Epithelial cell of esophagus (primary cell): ENCODE data around the gene FOXK2.

Experiments
- DNase-seq: peaks from one replicate; pipeline ENCODE4 v3.0.0; 2010; ENCODE audit warnings: low read depth
- H3K4me3 ChIP-seq: 2 replicates; pipeline ENCODE4 v1.5.1; 2011; ENCODE audit warnings: mild to moderate bottlenecking, low read length, control low read depth
- CTCF ChIP-seq: IDR thresholded peaks from 2 replicates; pipeline ENCODE4 v1.5.1; 2011; ENCODE audit warnings: low read depth, mild to moderate bottlenecking, low read length, control low read depth, inconsistent platforms; ENCODE audit not compliant: insufficient read depth; ENCODE audit errors: missing control alignments

Gene FOXK2

GRCh38 chr17:82623707-82624106 is 104.2 kb downstream of the FOXK2 start:
- DNase-seq, result no peak
- TF ChIP-seq CTCF, result no peak
- H3K4me3 ChIP-seq, result no peak overlapping the region

DNA sequence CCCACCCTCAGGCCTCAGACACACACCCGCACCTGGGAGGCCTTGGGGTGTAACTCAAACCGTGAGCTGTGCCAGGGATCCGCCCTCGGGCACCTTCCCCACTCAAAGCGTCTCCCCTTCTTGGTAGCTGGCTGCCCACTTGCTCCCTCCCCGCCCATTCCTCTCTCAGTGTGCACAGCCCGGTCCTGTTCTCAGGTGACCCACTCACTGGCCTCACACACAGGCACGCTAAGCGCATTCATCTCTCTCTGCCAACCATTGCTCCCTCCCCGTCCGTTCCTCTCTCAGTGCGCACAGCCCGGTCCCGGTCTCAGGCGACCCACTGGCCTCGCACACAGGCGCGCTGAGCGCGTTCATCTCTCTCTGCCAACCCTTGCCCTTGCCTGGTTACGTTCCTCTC is 107.9 kb downstream of the FOXK2 start:
- DNase-seq, result no peak
- no peak for TF ChIP-seq CTCF
- no peak overlapping the region for H3K4me3 ChIP-seq

DNA sequence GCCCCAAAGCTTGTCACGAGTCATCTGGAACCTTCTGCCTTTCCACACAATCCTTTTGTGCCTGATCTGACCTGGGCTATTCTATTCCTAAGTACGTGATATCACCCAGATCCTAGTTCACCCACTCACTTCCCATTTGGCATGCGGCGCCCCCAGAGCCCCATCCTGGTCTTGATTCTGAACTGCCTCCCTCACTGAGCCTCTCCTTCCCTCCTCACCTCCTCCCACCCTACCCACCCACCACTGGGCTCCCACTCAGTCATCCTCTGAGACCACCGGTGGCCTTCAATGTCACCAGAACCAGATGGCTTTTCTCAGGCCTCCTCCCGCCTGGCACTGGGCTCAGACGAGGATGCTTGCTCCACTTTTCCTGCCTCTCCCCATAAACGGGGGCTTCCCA is 110.2 kb downstream of the FOXK2 start:
- DNase-seq, result no peak
- H3K4me3 ChIP-seq, result no peak overlapping the region
- no peak for TF ChIP-seq CTCF

DNA sequence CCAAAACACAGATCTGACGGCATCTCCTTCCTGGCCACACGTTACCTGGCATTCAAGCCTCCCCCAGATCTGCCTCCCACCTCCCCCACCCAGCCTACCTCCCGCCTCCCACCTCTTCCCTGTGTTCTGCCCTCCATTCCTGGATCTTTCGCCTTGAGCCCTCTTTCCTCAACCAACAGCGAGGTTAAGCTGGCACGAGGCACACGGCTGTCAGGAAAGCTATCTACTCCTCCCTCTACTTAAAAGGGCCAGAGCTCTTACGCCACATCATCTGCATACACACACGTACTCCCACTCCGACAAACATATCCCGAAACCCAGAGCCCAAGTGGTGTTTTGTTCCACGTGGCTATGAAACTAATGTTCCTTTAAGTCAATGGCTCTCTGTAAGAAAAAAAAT is 110.7 kb downstream of the FOXK2 start:
- no peak for DNase-seq
- TF ChIP-seq CTCF, result no peak
- no peak overlapping the region for H3K4me3 ChIP-seq

DNA sequence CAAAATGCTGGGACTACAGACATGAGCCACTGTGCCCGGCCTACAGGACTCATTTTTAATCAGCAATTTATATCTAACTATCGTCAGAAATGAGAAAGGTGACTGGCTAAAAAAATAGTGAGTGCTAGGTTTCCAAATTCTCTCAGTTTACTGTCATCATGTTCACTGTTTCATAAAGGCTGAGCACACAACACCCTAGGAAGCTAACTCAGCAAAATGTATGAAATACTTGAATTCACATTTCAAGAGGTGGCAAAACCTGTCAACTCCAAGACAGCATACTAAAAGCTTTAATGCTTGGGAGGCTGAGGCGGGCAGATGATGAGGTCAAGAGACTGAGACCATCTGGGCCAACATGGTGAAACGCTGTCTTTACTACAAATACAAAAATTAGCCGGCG is 112.0 kb downstream of the FOXK2 start:
- TF ChIP-seq CTCF, result no peak
- no peak overlapping the region for H3K4me3 ChIP-seq
- DNase-seq, result no peak

DNA sequence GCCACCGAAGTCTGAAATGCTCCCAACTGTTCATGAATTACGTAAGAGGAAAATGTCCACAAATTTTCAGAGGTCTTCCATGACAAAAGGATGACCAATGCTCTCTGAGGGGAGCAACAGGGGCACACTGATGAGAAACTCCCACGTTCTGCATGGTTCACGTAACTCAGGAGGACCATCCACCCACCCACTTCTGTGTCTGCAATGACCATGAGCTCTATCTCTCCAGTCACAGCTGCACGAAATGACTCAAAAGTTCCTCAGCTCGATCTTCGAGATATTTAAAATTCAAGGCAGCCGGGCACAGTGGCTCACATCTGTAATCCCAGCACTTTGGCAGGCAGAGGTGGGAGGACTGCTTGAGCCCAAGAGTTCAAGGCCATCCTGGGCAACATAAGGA is 112.9 kb downstream of the FOXK2 start:
- H3K4me3 ChIP-seq, result no peak overlapping the region
- DNase-seq, result no peak
- TF ChIP-seq CTCF, result no peak

- no peak for TF ChIP-seq CTCF
- no peak for DNase-seq
- no peak overlapping the region for H3K4me3 ChIP-seq
Measured at GRCh38 chr17:82633343-82633742, 113.8 kb downstream of the FOXK2 start.
